ENCODE results near the gene RASGEF1C.

GRCh38 chr5:180179442-180180420, 29.3 kb downstream of the RASGEF1C start:
- no peak for TF ChIP-seq CTCF (IDR thresholded peaks at IDR 0.05; ENCODE audit: insufficient read depth, low read length)
- TF ChIP-seq REST (IDR thresholded peaks at IDR 0.05; ENCODE audit: insufficient replicate concordance, low read depth): no peak
- no peak for TF ChIP-seq POLR2AphosphoS5 (IDR thresholded peaks at IDR 0.05; ENCODE audit: low read depth)
- TF ChIP-seq GABPA (IDR thresholded peaks at IDR 0.05; ENCODE audit: low read depth): no peak

Measured in HL-60 (cell line).